ENCODE data around the gene FBXO30. TPM values are rescaled to one million over a fixed set of nuclear protein-coding genes. Genes with fewer than 3 reads are reported as not detected.

The FBXO30 gene
- total and polyA plus RNA-seq, 9 of the 15 experiments (the other 6 are each of a cell fraction or from before 2014, with no cell fraction given) = 3.6 to 12.8 (median 7.1) TPM

DNA sequence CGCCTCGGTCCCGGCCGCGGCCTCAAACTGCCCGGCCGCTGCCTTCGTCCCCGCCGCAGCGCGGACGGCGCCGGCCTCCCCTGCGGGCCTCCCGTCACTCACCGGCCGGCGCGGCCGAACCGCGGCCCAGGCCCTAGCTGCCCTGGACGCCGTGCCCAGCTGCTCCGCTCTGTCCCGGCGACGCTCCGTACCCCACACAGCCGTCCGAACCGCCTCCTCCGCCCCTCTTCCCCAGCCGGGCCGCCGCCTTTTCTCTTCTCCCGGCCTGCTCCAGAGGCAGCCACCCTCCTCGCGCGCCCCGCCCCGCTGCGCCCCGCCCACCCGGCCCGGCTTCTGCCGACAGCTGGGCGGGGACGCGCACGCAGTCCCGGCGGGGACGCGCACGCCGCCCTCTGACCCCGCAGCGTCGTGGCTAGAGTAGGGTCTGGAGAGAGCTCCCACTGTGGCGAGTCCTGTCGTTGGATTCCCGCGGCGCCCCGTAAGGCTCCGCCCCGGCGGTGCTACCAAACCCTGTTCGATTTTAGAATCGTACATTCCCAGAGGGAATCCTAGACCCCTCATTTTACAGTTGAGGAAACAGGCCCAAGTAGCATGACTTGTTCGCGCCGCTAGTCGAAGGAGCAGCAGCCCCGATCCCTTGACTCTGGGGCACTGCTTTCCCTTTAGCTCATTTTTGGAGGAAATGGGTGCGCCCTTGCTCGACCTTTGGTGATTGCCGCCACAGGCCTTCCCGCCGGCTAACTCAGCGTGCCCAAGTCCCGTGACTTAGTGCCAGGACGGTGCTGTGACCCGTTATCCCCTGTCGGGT, at the start of gene FBXO30 (continued):
- TF ChIP-seq, protein P1, sequence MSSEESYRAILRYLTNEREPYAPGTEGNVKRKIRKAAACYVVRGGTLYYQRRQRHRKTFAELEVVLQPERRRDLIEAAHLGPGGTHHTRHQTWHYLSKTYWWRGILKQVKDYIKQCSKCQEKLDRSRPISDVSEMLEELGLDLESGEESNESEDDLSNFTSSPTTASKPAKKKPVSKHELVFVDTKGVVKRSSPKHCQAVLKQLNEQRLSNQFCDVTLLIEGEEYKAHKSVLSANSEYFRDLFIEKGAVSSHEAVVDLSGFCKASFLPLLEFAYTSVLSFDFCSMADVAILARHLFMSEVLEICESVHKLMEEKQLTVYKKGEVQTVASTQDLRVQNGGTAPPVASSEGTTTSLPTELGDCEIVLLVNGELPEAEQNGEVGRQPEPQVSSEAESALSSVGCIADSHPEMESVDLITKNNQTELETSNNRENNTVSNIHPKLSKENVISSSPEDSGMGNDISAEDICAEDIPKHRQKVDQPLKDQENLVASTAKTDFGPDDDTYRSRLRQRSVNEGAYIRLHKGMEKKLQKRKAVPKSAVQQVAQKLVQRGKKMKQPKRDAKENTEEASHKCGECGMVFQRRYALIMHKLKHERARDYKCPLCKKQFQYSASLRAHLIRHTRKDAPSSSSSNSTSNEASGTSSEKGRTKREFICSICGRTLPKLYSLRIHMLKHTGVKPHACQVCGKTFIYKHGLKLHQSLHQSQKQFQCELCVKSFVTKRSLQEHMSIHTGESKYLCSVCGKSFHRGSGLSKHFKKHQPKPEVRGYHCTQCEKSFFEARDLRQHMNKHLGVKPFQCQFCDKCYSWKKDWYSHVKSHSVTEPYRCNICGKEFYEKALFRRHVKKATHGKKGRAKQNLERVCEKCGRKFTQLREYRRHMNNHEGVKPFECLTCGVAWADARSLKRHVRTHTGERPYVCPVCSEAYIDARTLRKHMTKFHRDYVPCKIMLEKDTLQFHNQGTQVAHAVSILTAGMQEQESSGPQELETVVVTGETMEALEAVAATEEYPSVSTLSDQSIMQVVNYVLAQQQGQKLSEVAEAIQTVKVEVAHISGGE (CRISPR knock-in tag; IDR thresholded peaks at IDR 0.05) = peak in 1 of 3 experiments; percentile 48; a peak in 1 of 6 replicates
- TF ChIP-seq, protein P2, sequence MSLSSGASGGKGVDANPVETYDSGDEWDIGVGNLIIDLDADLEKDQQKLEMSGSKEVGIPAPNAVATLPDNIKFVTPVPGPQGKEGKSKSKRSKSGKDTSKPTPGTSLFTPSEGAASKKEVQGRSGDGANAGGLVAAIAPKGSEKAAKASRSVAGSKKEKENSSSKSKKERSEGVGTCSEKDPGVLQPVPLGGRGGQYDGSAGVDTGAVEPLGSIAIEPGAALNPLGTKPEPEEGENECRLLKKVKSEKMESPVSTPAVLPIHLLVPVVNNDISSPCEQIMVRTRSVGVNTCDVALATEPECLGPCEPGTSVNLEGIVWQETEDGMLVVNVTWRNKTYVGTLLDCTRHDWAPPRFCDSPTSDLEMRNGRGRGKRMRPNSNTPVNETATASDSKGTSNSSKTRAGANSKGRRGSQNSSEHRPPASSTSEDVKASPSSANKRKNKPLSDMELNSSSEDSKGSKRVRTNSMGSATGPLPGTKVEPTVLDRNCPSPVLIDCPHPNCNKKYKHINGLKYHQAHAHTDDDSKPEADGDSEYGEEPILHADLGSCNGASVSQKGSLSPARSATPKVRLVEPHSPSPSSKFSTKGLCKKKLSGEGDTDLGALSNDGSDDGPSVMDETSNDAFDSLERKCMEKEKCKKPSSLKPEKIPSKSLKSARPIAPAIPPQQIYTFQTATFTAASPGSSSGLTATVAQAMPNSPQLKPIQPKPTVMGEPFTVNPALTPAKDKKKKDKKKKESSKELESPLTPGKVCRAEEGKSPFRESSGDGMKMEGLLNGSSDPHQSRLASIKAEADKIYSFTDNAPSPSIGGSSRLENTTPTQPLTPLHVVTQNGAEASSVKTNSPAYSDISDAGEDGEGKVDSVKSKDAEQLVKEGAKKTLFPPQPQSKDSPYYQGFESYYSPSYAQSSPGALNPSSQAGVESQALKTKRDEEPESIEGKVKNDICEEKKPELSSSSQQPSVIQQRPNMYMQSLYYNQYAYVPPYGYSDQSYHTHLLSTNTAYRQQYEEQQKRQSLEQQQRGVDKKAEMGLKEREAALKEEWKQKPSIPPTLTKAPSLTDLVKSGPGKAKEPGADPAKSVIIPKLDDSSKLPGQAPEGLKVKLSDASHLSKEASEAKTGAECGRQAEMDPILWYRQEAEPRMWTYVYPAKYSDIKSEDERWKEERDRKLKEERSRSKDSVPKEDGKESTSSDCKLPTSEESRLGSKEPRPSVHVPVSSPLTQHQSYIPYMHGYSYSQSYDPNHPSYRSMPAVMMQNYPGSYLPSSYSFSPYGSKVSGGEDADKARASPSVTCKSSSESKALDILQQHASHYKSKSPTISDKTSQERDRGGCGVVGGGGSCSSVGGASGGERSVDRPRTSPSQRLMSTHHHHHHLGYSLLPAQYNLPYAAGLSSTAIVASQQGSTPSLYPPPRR (CRISPR knock-in tag; IDR thresholded peaks at IDR 0.05; ENCODE audit: borderline replicate concordance) = no peak; the same call in 1 of the 2 replicates
- TF ChIP-seq ZNF408 (CRISPR knock-in tag; IDR thresholded peaks at IDR 0.05; ENCODE audit: low read depth) (no peak), XRCC3 (IDR thresholded peaks at IDR 0.05) (no peak), FOXA1 (IDR thresholded peaks at IDR 0.05; ENCODE audit: borderline replicate concordance) (no peak), ZNF133 (CRISPR knock-in tag; IDR thresholded peaks at IDR 0.05) (no peak), SAFB (IDR thresholded peaks at IDR 0.05; ENCODE audit: borderline replicate concordance, low read depth, low read length) (no peak), PHTF2 (CRISPR knock-in tag; IDR thresholded peaks at IDR 0.05) (no peak), MXI1 (IDR thresholded peaks at IDR 0.05; ENCODE audit: low read depth, low read length) (no peak), KAT8 (IDR thresholded peaks at IDR 0.05; ENCODE audit: low read depth) (no peak), DNMT1 (IDR thresholded peaks at IDR 0.05) (0 out of 2 replicates have a peak, but pooled peaks have one; percentile 65), STAT5A (IDR thresholded peaks at IDR 0.05; ENCODE audit: borderline replicate concordance, low read length) (no peak), ZNF212 (CRISPR knock-in tag; IDR thresholded peaks at IDR 0.05) (no peak)
- TF ChIP-seq, protein P3, sequence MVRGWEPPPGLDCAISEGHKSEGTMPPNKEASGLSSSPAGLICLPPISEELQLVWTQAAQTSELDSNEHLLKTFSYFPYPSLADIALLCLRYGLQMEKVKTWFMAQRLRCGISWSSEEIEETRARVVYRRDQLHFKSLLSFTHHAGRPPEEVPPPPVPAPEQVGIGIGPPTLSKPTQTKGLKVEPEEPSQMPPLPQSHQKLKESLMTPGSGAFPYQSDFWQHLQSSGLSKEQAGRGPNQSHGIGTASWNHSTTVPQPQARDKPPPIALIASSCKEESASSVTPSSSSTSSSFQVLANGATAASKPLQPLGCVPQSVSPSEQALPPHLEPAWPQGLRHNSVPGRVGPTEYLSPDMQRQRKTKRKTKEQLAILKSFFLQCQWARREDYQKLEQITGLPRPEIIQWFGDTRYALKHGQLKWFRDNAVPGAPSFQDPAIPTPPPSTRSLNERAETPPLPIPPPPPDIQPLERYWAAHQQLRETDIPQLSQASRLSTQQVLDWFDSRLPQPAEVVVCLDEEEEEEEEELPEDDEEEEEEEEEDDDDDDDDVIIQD (CRISPR knock-in tag; IDR thresholded peaks at IDR 0.05) = no peak
- TF ChIP-seq, protein P4, sequence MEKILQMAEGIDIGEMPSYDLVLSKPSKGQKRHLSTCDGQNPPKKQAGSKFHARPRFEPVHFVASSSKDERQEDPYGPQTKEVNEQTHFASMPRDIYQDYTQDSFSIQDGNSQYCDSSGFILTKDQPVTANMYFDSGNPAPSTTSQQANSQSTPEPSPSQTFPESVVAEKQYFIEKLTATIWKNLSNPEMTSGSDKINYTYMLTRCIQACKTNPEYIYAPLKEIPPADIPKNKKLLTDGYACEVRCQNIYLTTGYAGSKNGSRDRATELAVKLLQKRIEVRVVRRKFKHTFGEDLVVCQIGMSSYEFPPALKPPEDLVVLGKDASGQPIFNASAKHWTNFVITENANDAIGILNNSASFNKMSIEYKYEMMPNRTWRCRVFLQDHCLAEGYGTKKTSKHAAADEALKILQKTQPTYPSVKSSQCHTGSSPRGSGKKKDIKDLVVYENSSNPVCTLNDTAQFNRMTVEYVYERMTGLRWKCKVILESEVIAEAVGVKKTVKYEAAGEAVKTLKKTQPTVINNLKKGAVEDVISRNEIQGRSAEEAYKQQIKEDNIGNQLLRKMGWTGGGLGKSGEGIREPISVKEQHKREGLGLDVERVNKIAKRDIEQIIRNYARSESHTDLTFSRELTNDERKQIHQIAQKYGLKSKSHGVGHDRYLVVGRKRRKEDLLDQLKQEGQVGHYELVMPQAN (IDR thresholded peaks at IDR 0.05; ENCODE audit: borderline replicate concordance) = peak; percentile 28; the same call in 1 of the 2 replicates

Measured in K562 (cell line).